Smooth muscle cell (in vitro differentiated cells): ENCODE measurements around the gene RRAGA. TPM values are rescaled to one million over a fixed set of nuclear protein-coding genes. Genes with fewer than 3 reads are reported as not detected.

ENCODE experiments used
- DNase-seq: peaks from one replicate; lab custom pipeline; 2025; ENCODE audit not compliant: unreplicated experiment; lab: John Stamatoyannopoulos, UW
- H2AFZ ChIP-seq: fragments of 200-600 bp; sonication (generic); 2 replicates; pipeline ENCODE4 v1.6.0; 2016; ENCODE audit warnings: antibody characterized with exemption, low read depth, mild to moderate bottlenecking
- H3F3A ChIP-seq: fragments of 200-600 bp; sonication (generic); 2 replicates; pipeline ENCODE4 v1.6.0; 2017; ENCODE audit warnings: antibody characterized with exemption, low read depth
- H3K27ac ChIP-seq: fragments of 200-600 bp; sonication (generic); 2 replicates; pipeline ENCODE4 v1.5.1; 2016; ENCODE audit warnings: low read depth, mild to moderate bottlenecking
- H3K27me3 ChIP-seq: fragments of 200-600 bp; sonication (generic); 2 replicates; pipeline ENCODE4 v1.6.1; 2016; ENCODE audit warnings: low read depth, mild to moderate bottlenecking
- H3K36me3 ChIP-seq: fragments of 200-600 bp; sonication (generic); 2 replicates; pipeline ENCODE4 v1.5.1; 2016; ENCODE audit warnings: low read depth
- H3K4me1 ChIP-seq: fragments of 200-600 bp; sonication (generic); 2 replicates; pipeline ENCODE4 v1.5.1; 2016; ENCODE audit warnings: low read depth
- H3K4me2 ChIP-seq: fragments of 200-600 bp; sonication (generic); 2 replicates; pipeline ENCODE4 v1.6.0; 2016; ENCODE audit warnings: mild to moderate bottlenecking
- H3K4me3 ChIP-seq: fragments of 200-600 bp; sonication (generic); 2 replicates; pipeline ENCODE4 v1.5.1; 2016; ENCODE audit warnings: mild to moderate bottlenecking
- H3K79me2 ChIP-seq: fragments of 200-600 bp; sonication (generic); 2 replicates; pipeline ENCODE4 v1.6.0; 2016; ENCODE audit warnings: low read depth, mild to moderate bottlenecking
- H3K9ac ChIP-seq: fragments of 200-600 bp; sonication (generic); 2 replicates; pipeline ENCODE4 v1.6.0; 2016; ENCODE audit warnings: low read depth
- H3K9me3 ChIP-seq: fragments of 200-600 bp; sonication (generic); replicated peaks from 2 replicates; pipeline ENCODE4 v1.5.1; 2016; ENCODE audit warnings: low read depth
- H4K20me1 ChIP-seq: fragments of 200-600 bp; sonication (generic); 2 replicates; pipeline ENCODE4 v1.6.0; 2016; ENCODE audit warnings: low read depth
- WGBS: methylation state at CpG from one replicate; pipeline ENCODE4 v1.1.7; 2016; ENCODE audit warnings: low lambda C conversion rate; 5-methylcytosine and 5-hydroxymethylcytosine counted together
- polyA plus RNA-seq: library from polyadenylated mRNA; unstranded; fragments of >200 nt; fragmentation: Nextera tagmentation; extraction: Ambion mirVana; gene quantifications from 2 replicates; pipeline ENCODE4 v1.2.1, GENCODE V29; 2016
- total RNA-seq: library from RNA; depleted of rRNA; stranded (reverse); fragments of >200 nt; gene quantifications from 2 replicates; pipeline ENCODE4 v1.2.3, GENCODE V29; 2014
- TF ChIP-seq, protein P1 (sequence below): fragments of 200-600 bp; sonication (generic); IDR thresholded peaks from 2 replicates; pipeline ENCODE4 v1.5.1; 2017; ENCODE audit warnings: borderline replicate concordance, mild to moderate bottlenecking, antibody characterized with exemption; ENCODE audit not compliant: insufficient read depth, poor library complexity, severe bottlenecking

Gene RRAGA
- total and polyA plus RNA-seq, 2 experiments from 2014 or later: 101 to 139 TPM

DNA sequence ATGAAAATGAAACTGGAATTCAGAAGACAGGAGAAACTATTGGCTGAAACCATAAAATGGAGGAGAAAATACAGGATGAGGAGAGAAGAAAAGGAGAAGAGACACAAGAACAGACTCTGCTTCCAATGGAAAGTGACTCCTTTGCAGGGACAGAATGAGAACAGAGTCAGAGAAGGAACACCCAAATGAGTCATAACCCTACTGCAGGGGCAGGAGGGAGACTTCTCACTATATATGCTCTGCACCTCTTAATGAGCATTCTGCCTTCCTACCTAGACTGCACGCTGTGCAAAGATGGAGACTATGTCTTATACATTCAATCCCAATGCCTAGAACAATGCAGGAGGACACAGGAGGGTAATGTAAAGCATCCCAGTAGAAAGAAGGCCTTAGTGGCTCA, 18.3 kb upstream of the RRAGA start:
- Histone ChIP-seq H3K9me3 (no peaks in the 10 kb centered on the region), H3K4me1 (no peaks in the 10 kb centered on the region), H3K79me2 (no peaks in the 10 kb centered on the region), H3K9ac (no peak overlapping the region), H3K4me3 (no peak overlapping the region), H3K4me2 (no peak overlapping the region), H3K27me3 (no peaks in the 10 kb centered on the region), H3K27ac (no peak overlapping the region), H3F3A (no peaks in the 10 kb centered on the region), H3K36me3 (no peaks in the 10 kb centered on the region), H2AFZ (no peak overlapping the region), H4K20me1 (no peaks in the 10 kb centered on the region)
- DNase-seq: no peak
- TF ChIP-seq, protein P1, sequence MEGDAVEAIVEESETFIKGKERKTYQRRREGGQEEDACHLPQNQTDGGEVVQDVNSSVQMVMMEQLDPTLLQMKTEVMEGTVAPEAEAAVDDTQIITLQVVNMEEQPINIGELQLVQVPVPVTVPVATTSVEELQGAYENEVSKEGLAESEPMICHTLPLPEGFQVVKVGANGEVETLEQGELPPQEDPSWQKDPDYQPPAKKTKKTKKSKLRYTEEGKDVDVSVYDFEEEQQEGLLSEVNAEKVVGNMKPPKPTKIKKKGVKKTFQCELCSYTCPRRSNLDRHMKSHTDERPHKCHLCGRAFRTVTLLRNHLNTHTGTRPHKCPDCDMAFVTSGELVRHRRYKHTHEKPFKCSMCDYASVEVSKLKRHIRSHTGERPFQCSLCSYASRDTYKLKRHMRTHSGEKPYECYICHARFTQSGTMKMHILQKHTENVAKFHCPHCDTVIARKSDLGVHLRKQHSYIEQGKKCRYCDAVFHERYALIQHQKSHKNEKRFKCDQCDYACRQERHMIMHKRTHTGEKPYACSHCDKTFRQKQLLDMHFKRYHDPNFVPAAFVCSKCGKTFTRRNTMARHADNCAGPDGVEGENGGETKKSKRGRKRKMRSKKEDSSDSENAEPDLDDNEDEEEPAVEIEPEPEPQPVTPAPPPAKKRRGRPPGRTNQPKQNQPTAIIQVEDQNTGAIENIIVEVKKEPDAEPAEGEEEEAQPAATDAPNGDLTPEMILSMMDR: no peak
- 94% methylated on average over 1 of the region's 1 CpG for WGBS

DNA sequence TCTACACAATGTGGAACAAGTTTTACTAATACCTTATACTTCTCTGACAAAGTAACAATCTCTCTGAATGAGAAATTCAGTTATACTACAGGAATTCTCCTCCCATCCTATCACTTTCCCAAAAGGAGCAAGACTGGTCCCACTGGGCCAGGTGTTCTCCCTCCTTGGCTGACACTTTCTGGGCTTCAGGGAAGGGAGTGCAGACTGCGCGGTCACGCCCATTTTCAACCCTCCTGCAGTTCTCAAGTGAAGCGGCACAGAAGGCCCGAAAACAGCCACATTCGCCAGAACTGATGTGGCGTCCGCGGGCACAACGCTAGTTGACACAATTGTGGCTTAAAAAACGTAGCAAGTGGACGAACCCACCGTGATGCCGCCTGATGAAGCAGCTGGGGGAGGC, 16.8 kb upstream of the RRAGA start:
- H3K9ac ChIP-seq: no peak overlapping the region
- no peak overlapping the region for H3K4me3 ChIP-seq
- H2AFZ ChIP-seq: no peak overlapping the region
- no peaks in the 10 kb centered on the region for H3K4me1 ChIP-seq
- H3K36me3 ChIP-seq: no peaks in the 10 kb centered on the region
- no peak overlapping the region for H3K4me2 ChIP-seq
- H3K27me3 ChIP-seq: no peaks in the 10 kb centered on the region
- TF ChIP-seq, protein P1: no peak
- no peak for DNase-seq
- H3F3A ChIP-seq: no peaks in the 10 kb centered on the region
- 92% methylated on average over 14 of the region's 14 CpGs for WGBS
- no peaks in the 10 kb centered on the region for H3K9me3 ChIP-seq
- no peaks in the 10 kb centered on the region for H3K79me2 ChIP-seq
- H4K20me1 ChIP-seq: no peaks in the 10 kb centered on the region
- H3K27ac ChIP-seq: no peak overlapping the region

DNA sequence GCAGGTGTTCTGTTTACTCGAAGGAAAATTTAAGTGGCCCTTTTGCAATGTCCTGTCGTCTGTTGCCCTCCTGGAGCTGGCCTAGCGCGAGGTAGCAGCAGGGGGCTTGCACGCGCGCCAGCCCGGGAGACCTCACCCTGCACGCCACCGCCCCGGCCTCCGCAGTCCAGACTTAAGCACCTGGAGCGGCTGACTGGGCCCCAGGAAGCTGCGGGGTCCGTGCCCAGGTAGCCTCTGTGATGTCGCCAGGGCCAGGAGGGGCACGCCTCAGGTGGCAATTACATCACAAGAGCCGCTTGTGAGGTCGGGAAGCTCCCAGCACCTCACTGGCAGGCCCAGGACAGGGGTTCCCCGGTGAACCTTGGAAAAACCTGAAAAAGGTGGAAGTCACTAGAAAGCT, 16.2 kb upstream of the RRAGA start, which contains the start of gene SAXO1:
Gene SAXO1 (minus strand): TSS at position 195 of the 400 bp plus-strand sequence. CDS start 301 bp downstream, outside the sequence.
- H3K4me3 ChIP-seq: no peak within 1 kb of the TSS
- H4K20me1 ChIP-seq: no peaks in the 10 kb centered on the region
- no peak for DNase-seq
- H3K4me1 ChIP-seq: no peaks in the 10 kb centered on the region
- no peaks in the 10 kb centered on the region for H3K27me3 ChIP-seq
- TF ChIP-seq, protein P1: no peak
- H3K36me3 ChIP-seq: no peaks in the 10 kb centered on the region
- no peak within 1 kb of the TSS for H3K27ac ChIP-seq
- WGBS: 95% methylated on average over 20 of the region's 20 CpGs
- H3K79me2 ChIP-seq: no peaks in the 10 kb centered on the region
- H3K9ac ChIP-seq: no peak within 1 kb of the TSS
- H3F3A ChIP-seq: no peaks in the 10 kb centered on the region
- no peak within 1 kb of the TSS for H3K4me2 ChIP-seq
- H3K9me3 ChIP-seq: no peaks in the 10 kb centered on the region
- no peak within 1 kb of the TSS for H2AFZ ChIP-seq

DNA sequence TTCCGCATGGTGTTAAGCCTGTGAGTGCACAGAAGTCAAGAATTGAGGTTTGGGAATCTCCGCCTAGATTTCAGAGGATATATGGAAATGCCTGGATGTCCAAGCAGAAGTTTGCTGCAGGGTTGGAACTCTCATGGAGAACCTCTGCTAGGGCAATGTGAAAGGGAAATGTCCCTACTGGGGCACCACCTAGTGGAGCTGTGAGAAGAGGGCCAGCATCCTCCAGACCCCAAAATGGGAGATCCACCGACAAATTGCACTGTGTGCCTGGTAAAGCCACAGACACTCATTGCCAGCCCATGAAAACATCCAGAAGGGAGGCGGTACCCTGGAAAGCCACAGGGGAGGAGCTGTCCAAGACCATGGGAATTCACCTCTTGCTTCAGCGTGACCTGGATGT, 12.6 kb upstream of the RRAGA start:
- H3K9me3 ChIP-seq: no peaks in the 10 kb centered on the region
- no peak for DNase-seq
- H3K27me3 ChIP-seq: no peaks in the 10 kb centered on the region
- H3K9ac ChIP-seq: no peak overlapping the region
- no peak overlapping the region for H3K4me3 ChIP-seq
- no peaks in the 10 kb centered on the region for H3F3A ChIP-seq
- no peaks in the 10 kb centered on the region for H4K20me1 ChIP-seq
- no peaks in the 10 kb centered on the region for H3K79me2 ChIP-seq
- TF ChIP-seq, protein P1: no peak
- no peaks in the 10 kb centered on the region for H3K4me1 ChIP-seq
- H3K27ac ChIP-seq: no peak overlapping the region
- WGBS: 98% methylated on average over 5 of the region's 5 CpGs
- no peak overlapping the region for H2AFZ ChIP-seq
- no peaks in the 10 kb centered on the region for H3K36me3 ChIP-seq
- H3K4me2 ChIP-seq: no peak overlapping the region
